Neural cell (in vitro differentiated cells): Measurements from ENCODE around the gene PLXNA4. TPM values are rescaled to one million over a fixed set of nuclear protein-coding genes. Genes with fewer than 3 reads are reported as not detected.

Experiments used
- H2AFZ ChIP-seq: fragments of 200-600, 300-800 bp; sonication (generic), shearing (Covaris generic); 2 replicates; pipeline ENCODE4 v1.6.0; 2014; ENCODE audit warnings: low read depth, mild to moderate bottlenecking, antibody characterized with exemption, low read length, moderate library complexity
- H3F3A ChIP-seq: fragments of 200-600 bp; shearing (Covaris generic); 2 replicates; pipeline ENCODE4 v1.6.1; 2016; ENCODE audit warnings: mild to moderate bottlenecking, moderate library complexity, mixed read lengths, antibody characterized with exemption, low read length; ENCODE audit not compliant: insufficient read depth, poor library complexity, severe bottlenecking
- H3K27ac ChIP-seq: fragments of 200-600, 300-800 bp; sonication (generic), shearing (Covaris generic); 2 replicates; pipeline ENCODE4 v1.5.1; 2014; ENCODE audit warnings: mild to moderate bottlenecking, low read length, moderate library complexity
- H3K27me3 ChIP-seq: fragments of 300-800, 200-600 bp; sonication (generic), shearing (Covaris generic); 2 replicates; pipeline ENCODE4 v1.6.0; 2014; ENCODE audit warnings: mild to moderate bottlenecking, low read depth, low read length, moderate library complexity; ENCODE audit not compliant: insufficient read depth
- H3K36me3 ChIP-seq: fragments of 300-800, 200-600 bp; sonication (generic), shearing (Covaris generic); 2 replicates; pipeline ENCODE4 v1.5.1; 2014; ENCODE audit warnings: mild to moderate bottlenecking, antibody characterized with exemption, low read length, moderate library complexity; ENCODE audit not compliant: insufficient read depth
- H3K4me2 ChIP-seq: fragments of 300-800, 200-600 bp; sonication (generic), shearing (Covaris generic); 2 replicates; pipeline ENCODE4 v1.6.0; 2014; ENCODE audit warnings: mild to moderate bottlenecking, low read length
- H3K4me3 ChIP-seq: fragments of 300-800, 200-600 bp; sonication (generic), shearing (Covaris generic); 2 replicates; pipeline ENCODE4 v1.5.1; 2014; ENCODE audit warnings: mild to moderate bottlenecking, low read length, moderate library complexity
- H3K79me2 ChIP-seq: fragments of 200-600 bp; shearing (Covaris generic); replicated peaks from 2 replicates; pipeline ENCODE4 v1.6.0; 2014; ENCODE audit warnings: mild to moderate bottlenecking, low read length, moderate library complexity; ENCODE audit not compliant: insufficient read depth
- H3K9ac ChIP-seq: fragments of 300-800, 200-600 bp; sonication (generic), shearing (Covaris generic); 2 replicates; pipeline ENCODE4 v1.6.1; 2016; ENCODE audit warnings: mild to moderate bottlenecking, low read length, mixed read lengths
- H3K9me2 ChIP-seq: fragments of 200-600 bp; shearing (Covaris generic); 2 replicates; pipeline ENCODE4 v1.6.1; 2016; ENCODE audit warnings: mild to moderate bottlenecking, low read length, mixed read lengths; ENCODE audit not compliant: insufficient read depth
- H3K9me3 ChIP-seq: fragments of 200-600, 300-800 bp; sonication (generic), shearing (Covaris generic); 2 replicates; pipeline ENCODE4 v1.6.1; 2016; ENCODE audit warnings: mild to moderate bottlenecking, mixed run types, low read length, moderate library complexity, mixed read lengths
- H4K20me1 ChIP-seq: fragments of 200-600 bp; shearing (Covaris generic); 2 replicates; pipeline ENCODE4 v1.6.1; 2016; ENCODE audit warnings: mild to moderate bottlenecking, mixed run types; ENCODE audit not compliant: insufficient read depth
- CTCF ChIP-seq: fragments of 450-650 bp; IDR thresholded peaks from 2 replicates; pipeline ENCODE4 v1.5.1; 2014; ENCODE audit warnings: antibody characterized with exemption, mild to moderate bottlenecking, moderate library complexity; ENCODE audit not compliant: poor library complexity, severe bottlenecking
- EP300 ChIP-seq: fragments of 450-650 bp; conservative IDR thresholded peaks from 2 replicates; pipeline ENCODE4 v1.6.1; 2014; ENCODE audit warnings: antibody characterized with exemption, mild to moderate bottlenecking, moderate library complexity; ENCODE audit not compliant: poor library complexity, severe bottlenecking
- EZH2 ChIP-seq: fragments of 200-600, 300-800 bp; shearing (Covaris generic), sonication (generic); IDR thresholded peaks from 2 replicates; pipeline ENCODE4 v1.6.1; 2014; ENCODE audit warnings: antibody characterized with exemption, low read length, borderline replicate concordance, mild to moderate bottlenecking; ENCODE audit not compliant: insufficient read depth, poor library complexity, severe bottlenecking
- MXI1 ChIP-seq: fragments of 450-650 bp; conservative IDR thresholded peaks from 2 replicates; pipeline ENCODE4 v1.6.1; 2014; ENCODE audit warnings: antibody characterized with exemption, mild to moderate bottlenecking; ENCODE audit not compliant: poor library complexity, severe bottlenecking
- POLR2AphosphoS5 ChIP-seq: IDR thresholded peaks from 2 replicates; pipeline ENCODE4 v1.6.1; 2012
- RAD21 ChIP-seq: fragments of 450-650 bp; conservative IDR thresholded peaks from 2 replicates; pipeline ENCODE4 v1.6.1; 2014; ENCODE audit warnings: antibody characterized with exemption, mild to moderate bottlenecking, moderate library complexity
- REST ChIP-seq: IDR thresholded peaks from 2 replicates; pipeline ENCODE4 v1.6.1; 2012; ENCODE audit warnings: borderline replicate concordance
- SMC3 ChIP-seq: fragments of 450-650 bp; conservative IDR thresholded peaks from 2 replicates; pipeline ENCODE4 v1.6.1; 2014; ENCODE audit warnings: antibody characterized with exemption, mild to moderate bottlenecking, moderate library complexity; ENCODE audit not compliant: poor library complexity
- TAF1 ChIP-seq: IDR thresholded peaks from 2 replicates; pipeline ENCODE4 v1.6.1; 2012; ENCODE audit warnings: low read depth
- polyA plus RNA-seq: library from polyadenylated mRNA; depleted of rRNA; stranded (reverse); fragments of >200 nt; gene quantifications from 2 replicates; pipeline ENCODE4 v1.2.3, GENCODE V29; 2014

PLXNA4 gene
- polyA plus RNA-seq, 1 donor from 2014 or later = 7.2 TPM

- H3K79me2 ChIP-seq = no peaks in the 10 kb centered on the region
- H3K27ac ChIP-seq = no peak overlapping the region
- no peaks in the 10 kb centered on the region for H4K20me1 ChIP-seq
- no peak overlapping the region for H2AFZ ChIP-seq
- no peak overlapping the region for H3K4me3 ChIP-seq
- no peaks in the 10 kb centered on the region for H3K9me2 ChIP-seq
- H3F3A ChIP-seq = no peaks in the 10 kb centered on the region
- no peaks in the 10 kb centered on the region for H3K36me3 ChIP-seq
- no peak overlapping the region for H3K9ac ChIP-seq
- H3K9me3 ChIP-seq = no peaks in the 10 kb centered on the region
- no peak overlapping the region for H3K4me2 ChIP-seq
- H3K27me3 ChIP-seq = no peaks in the 10 kb centered on the region
- TF ChIP-seq EP300 (no peak), EZH2 (no peak), POLR2AphosphoS5 (no peak), SMC3 (no peak), RAD21 (no peak), REST (no peak)
Observed at GRCh38 chr7:132544999-132545398, 31.3 kb downstream of the PLXNA4 start.

DNA sequence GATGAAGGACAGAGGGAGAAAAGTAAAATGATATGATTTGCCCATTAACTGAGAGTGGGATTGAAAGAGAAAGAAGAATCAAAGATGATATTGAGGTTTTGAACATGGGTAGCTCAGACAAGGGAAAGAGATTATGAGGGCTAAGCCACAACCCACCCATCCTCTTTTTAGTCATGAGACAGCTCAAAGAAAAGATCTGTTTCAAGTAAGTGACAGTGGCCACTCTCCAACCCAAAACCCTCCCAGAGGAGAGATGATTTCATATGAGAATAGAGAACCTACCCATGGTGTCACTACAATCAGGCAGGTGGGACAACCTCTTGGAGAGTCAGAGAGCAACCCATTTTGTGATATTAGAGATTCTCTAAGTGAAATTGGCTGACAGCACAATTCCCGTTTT, 32.2 kb downstream of the PLXNA4 start:
- H3K79me2 ChIP-seq = no peaks in the 10 kb centered on the region
- H3K9ac ChIP-seq = no peak overlapping the region
- H4K20me1 ChIP-seq = no peaks in the 10 kb centered on the region
- H3K4me3 ChIP-seq = no peak overlapping the region
- H3K4me2 ChIP-seq = no peak overlapping the region
- H3K9me2 ChIP-seq = no peaks in the 10 kb centered on the region
- TF ChIP-seq CTCF (no peak), MXI1 (no peak), REST (no peak), SMC3 (no peak), EP300 (no peak), EZH2 (no peak), RAD21 (no peak), TAF1 (no peak)
- no peaks in the 10 kb centered on the region for H3K27me3 ChIP-seq
- no peaks in the 10 kb centered on the region for H3F3A ChIP-seq
- no peak overlapping the region for H2AFZ ChIP-seq
- H3K36me3 ChIP-seq = no peaks in the 10 kb centered on the region
- no peak overlapping the region for H3K27ac ChIP-seq
- no peaks in the 10 kb centered on the region for H3K9me3 ChIP-seq
